ENCODE measurements around the gene RTF1. TPM values are rescaled to one million over a fixed set of nuclear protein-coding genes. Genes with fewer than 3 reads are reported as not detected.

RTF1 gene
- total and polyA plus RNA-seq, 4 donors, result 15.4 to 36.8 (median 28.3) TPM

- H3K27me3 ChIP-seq (ENCODE audit: control insufficient read depth in 1 of 2, insufficient read depth in 2 of 2, low read length in 1 of 2), result no peaks in the 10 kb centered on the region
- intact Hi-C loops (cut with DNase I), result loop anchor here in 1 of 2 donors (5.0 kb wide), 1 partner anchor 78 kb away; the partner anchor contains the start of gene RTF1
- no peaks in the 10 kb centered on the region for H3K36me3 ChIP-seq (ENCODE audit: control insufficient read depth in 1 of 2, insufficient read depth in 2 of 2, low read length in 1 of 2)
- DNase-seq, result no peak
- WGBS, 2 donors, result 13 to 17% methylated on average over 46 to 60 of the region's 60 CpGs
- H3K9me3 ChIP-seq (ENCODE audit: control insufficient read depth, low read length), result no peaks in the 10 kb centered on the region
- H3K4me3 ChIP-seq (ENCODE audit: low read length in 2 of 2), result no peak overlapping the region
- H3K27ac ChIP-seq (ENCODE audit: low read depth in 1 of 2, low read length in 2 of 2), result no peak overlapping the region
- H3K4me1 ChIP-seq (ENCODE audit: control insufficient read depth in 1 of 2, insufficient read depth in 2 of 2, low read length in 2 of 2), result no peaks in the 10 kb centered on the region
- ATAC-seq (ENCODE audit: low FRiP score), result peak; percentile 7
Observed at GRCh38 chr15:41494922-41495735, 78.2 kb downstream of the RTF1 start.

GRCh38 chr15:41495736-41496599 lies 79.1 kb downstream of the RTF1 start:
- 74 to 76% methylated on average over 56 to 59 of the region's 59 CpGs for WGBS, 2 donors
- no peaks in the 10 kb centered on the region for H3K4me1 ChIP-seq (ENCODE audit: control insufficient read depth in 1 of 2, insufficient read depth in 2 of 2, low read length in 2 of 2)
- no peaks in the 10 kb centered on the region for H3K36me3 ChIP-seq (ENCODE audit: control insufficient read depth in 1 of 2, insufficient read depth in 2 of 2, low read length in 1 of 2)
- H3K9me3 ChIP-seq (ENCODE audit: control insufficient read depth, low read length), result no peaks in the 10 kb centered on the region
- no peak overlapping the region for H3K4me3 ChIP-seq (ENCODE audit: low read length in 2 of 2)
- intact Hi-C loops (cut with DNase I), result no loop called here
- ATAC-seq (ENCODE audit: low FRiP score) (peak; percentile 4), DNase-seq (no peak)
- no peak overlapping the region for H3K27ac ChIP-seq (ENCODE audit: low read depth in 1 of 2, low read length in 2 of 2)
- H3K27me3 ChIP-seq (ENCODE audit: control insufficient read depth in 1 of 2, insufficient read depth in 2 of 2, low read length in 1 of 2), result no peaks in the 10 kb centered on the region

- DNase-seq, result no peak
- Histone ChIP-seq H3K9me3 (ENCODE audit: control insufficient read depth, low read length) (no peaks in the 10 kb centered on the region), H3K27ac (ENCODE audit: low read depth in 1 of 2, low read length in 2 of 2) (no peak overlapping the region), H3K4me3 (ENCODE audit: low read length in 2 of 2) (no peak overlapping the region), H3K36me3 (ENCODE audit: control insufficient read depth in 1 of 2, insufficient read depth in 2 of 2, low read length in 1 of 2) (no peaks in the 10 kb centered on the region), H3K27me3 (ENCODE audit: control insufficient read depth in 1 of 2, insufficient read depth in 2 of 2, low read length in 1 of 2) (no peaks in the 10 kb centered on the region), H3K4me1 (ENCODE audit: control insufficient read depth in 1 of 2, insufficient read depth in 2 of 2, low read length in 2 of 2) (no peaks in the 10 kb centered on the region)
- no peak for ATAC-seq (ENCODE audit: low FRiP score)
- WGBS, 2 donors, result 84 to 89% methylated on average over 2 of the region's 2 CpGs
- intact Hi-C loops (cut with DNase I), result no loop called here
Observed at GRCh38 chr15:41498657-41499056, 81.8 kb downstream of the RTF1 start.

GRCh38 chr15:41499109-41499851 lies 82.4 kb downstream of the RTF1 start:
- Histone ChIP-seq H3K27ac (ENCODE audit: low read depth in 1 of 2, low read length in 2 of 2) (no peak overlapping the region), H3K4me3 (ENCODE audit: low read length in 2 of 2) (no peak overlapping the region), H3K4me1 (ENCODE audit: control insufficient read depth in 1 of 2, insufficient read depth in 2 of 2, low read length in 2 of 2) (no peaks in the 10 kb centered on the region), H3K27me3 (ENCODE audit: control insufficient read depth in 1 of 2, insufficient read depth in 2 of 2, low read length in 1 of 2) (no peaks in the 10 kb centered on the region), H3K9me3 (ENCODE audit: control insufficient read depth, low read length) (no peaks in the 10 kb centered on the region), H3K36me3 (ENCODE audit: control insufficient read depth in 1 of 2, insufficient read depth in 2 of 2, low read length in 1 of 2) (no peaks in the 10 kb centered on the region)
- DNase-seq, result no peak
- ATAC-seq (ENCODE audit: low FRiP score), result no peak
- WGBS, 2 donors, result 89 to 92% methylated on average over 6 of the region's 6 CpGs
- intact Hi-C loops (cut with DNase I), result no loop called here

GRCh38 chr15:41501191-41501917 lies 84.5 kb downstream of the RTF1 start:
- no peaks in the 10 kb centered on the region for H3K9me3 ChIP-seq (ENCODE audit: control insufficient read depth, low read length)
- no peak overlapping the region for H3K27ac ChIP-seq (ENCODE audit: low read depth in 1 of 2, low read length in 2 of 2)
- ATAC-seq (ENCODE audit: low FRiP score) (peak; percentile 21), DNase-seq (no peak)
- H3K36me3 ChIP-seq (ENCODE audit: control insufficient read depth in 1 of 2, insufficient read depth in 2 of 2, low read length in 1 of 2), result no peaks in the 10 kb centered on the region
- intact Hi-C loops (cut with DNase I), result no loop called here
- no peaks in the 10 kb centered on the region for H3K27me3 ChIP-seq (ENCODE audit: control insufficient read depth in 1 of 2, insufficient read depth in 2 of 2, low read length in 1 of 2)
- H3K4me3 ChIP-seq (ENCODE audit: low read length in 2 of 2), result no peak overlapping the region
- no peaks in the 10 kb centered on the region for H3K4me1 ChIP-seq (ENCODE audit: control insufficient read depth in 1 of 2, insufficient read depth in 2 of 2, low read length in 2 of 2)
- 11 to 13% methylated on average over 52 to 56 of the region's 56 CpGs for WGBS, 2 donors

- Histone ChIP-seq H3K4me1 (ENCODE audit: control insufficient read depth in 1 of 2, insufficient read depth in 2 of 2, low read length in 2 of 2) (no peaks in the 10 kb centered on the region), H3K4me3 (ENCODE audit: low read length in 2 of 2) (no peak overlapping the region), H3K27me3 (ENCODE audit: control insufficient read depth in 1 of 2, insufficient read depth in 2 of 2, low read length in 1 of 2) (no peaks in the 10 kb centered on the region), H3K9me3 (ENCODE audit: control insufficient read depth, low read length) (no peaks in the 10 kb centered on the region), H3K27ac (ENCODE audit: low read depth in 1 of 2, low read length in 2 of 2) (no peak overlapping the region), H3K36me3 (ENCODE audit: control insufficient read depth in 1 of 2, insufficient read depth in 2 of 2, low read length in 1 of 2) (no peaks in the 10 kb centered on the region)
- peak; percentile 44 for ATAC-seq (ENCODE audit: low FRiP score)
- no peak for DNase-seq
- intact Hi-C loops (cut with DNase I), result no loop called here
- WGBS, 2 donors, result 5 to 6% methylated on average over 53 to 64 of the region's 64 CpGs
Observed at GRCh38 chr15:41501931-41502794, 85.3 kb downstream of the RTF1 start.

GRCh38 chr15:41502795-41503668 lies 86.1 kb downstream of the RTF1 start:
- H3K4me3 ChIP-seq (ENCODE audit: low read length in 2 of 2), result no peak overlapping the region
- no peak overlapping the region for H3K27ac ChIP-seq (ENCODE audit: low read depth in 1 of 2, low read length in 2 of 2)
- DNase-seq (no peak), ATAC-seq (ENCODE audit: low FRiP score) (no peak)
- 31% methylated on average over 43 to 54 of the region's 54 CpGs for WGBS, 2 donors
- intact Hi-C loops (cut with DNase I), result no loop called here
- no peaks in the 10 kb centered on the region for H3K36me3 ChIP-seq (ENCODE audit: control insufficient read depth in 1 of 2, insufficient read depth in 2 of 2, low read length in 1 of 2)
- no peaks in the 10 kb centered on the region for H3K4me1 ChIP-seq (ENCODE audit: control insufficient read depth in 1 of 2, insufficient read depth in 2 of 2, low read length in 2 of 2)
- H3K27me3 ChIP-seq (ENCODE audit: control insufficient read depth in 1 of 2, insufficient read depth in 2 of 2, low read length in 1 of 2), result no peaks in the 10 kb centered on the region
- no peaks in the 10 kb centered on the region for H3K9me3 ChIP-seq (ENCODE audit: control insufficient read depth, low read length)
